Natural killer cell (primary cell): ENCODE data around the gene MPND. TPM values are rescaled to one million over a fixed set of nuclear protein-coding genes. Genes with fewer than 3 reads are reported as not detected.

Experiments used
- ATAC-seq, 3 donors: fragments of 150-1000 bp in 2 of 3; fragments of 200-7000 bp in 1 of 3; cut with Tn5 transposase; 1 replicate in 1 of 3; 2 replicates in 2 of 3; pipeline ENCODE4 v1.10.0; 2021; ENCODE audit warnings: mild to moderate bottlenecking in 2 of 3, moderate library complexity in 2 of 3
- DNase-seq, 2 donors: peaks; one replicate each; pipeline versions ENCODE4 v3.0.0 to v3.0.0-alpha.2; 2013 to 2021; ENCODE audit warnings: mixed read lengths in 1 of 2
- H3K27ac ChIP-seq: one replicate; pipeline ENCODE4 v1.5.1; 2013; ENCODE audit warnings: mild to moderate bottlenecking, low read length
- H3K27me3 ChIP-seq: one replicate; pipeline ENCODE4 v1.6.1; 2013; ENCODE audit warnings: low read length; ENCODE audit not compliant: control insufficient read depth, insufficient read depth
- H3K36me3 ChIP-seq: one replicate; pipeline ENCODE4 v1.6.1; 2013; ENCODE audit warnings: low read length; ENCODE audit not compliant: control insufficient read depth, insufficient read depth
- H3K4me1 ChIP-seq: one replicate; pipeline ENCODE4 v1.6.1; 2013; ENCODE audit warnings: low read length; ENCODE audit not compliant: control insufficient read depth, insufficient read depth
- H3K4me3 ChIP-seq: one replicate; pipeline ENCODE4 v1.5.1; 2013; ENCODE audit warnings: low read length
- H3K9me3 ChIP-seq: one replicate; pipeline ENCODE4 v1.6.1; 2013; ENCODE audit warnings: low read length; ENCODE audit not compliant: control insufficient read depth, insufficient read depth
- H3K27ac Mint-ChIP-seq, 2 donors: one replicate each; pipeline ENCODE4 v1.8.0; 2022; ENCODE audit warnings: mild to moderate bottlenecking in 2 of 2, mixed read lengths in 2 of 2, moderate library complexity in 1 of 2
- H3K27me3 Mint-ChIP-seq, 2 donors: one replicate each; pipeline ENCODE4 v1.8.0; 2022; ENCODE audit warnings: low read depth in 2 of 2, mixed read lengths in 2 of 2
- H3K36me3 Mint-ChIP-seq: one replicate; pipeline ENCODE4 v1.8.0; 2022; ENCODE audit warnings: mixed read lengths
- H3K4me1 Mint-ChIP-seq, 2 donors: one replicate each; pipeline ENCODE4 v1.8.0; 2022; ENCODE audit warnings: mixed read lengths in 2 of 2
- H3K4me3 Mint-ChIP-seq: one replicate; pipeline ENCODE4 v1.8.0; 2022; ENCODE audit warnings: mild to moderate bottlenecking, moderate library complexity, mixed read lengths
- H3K9me3 Mint-ChIP-seq, 2 donors: one replicate each; pipeline ENCODE4 v1.8.0; 2022; ENCODE audit warnings: mixed read lengths in 2 of 2
- CTCF ChIP-seq: fragments of 200-600 bp; IDR thresholded peaks from one replicate; pipeline ENCODE4 v1.8.0; 2022; ENCODE audit warnings: antibody characterized with exemption
- WGBS: methylation state at CpG from one replicate; pipeline ENCODE4 v1.1.7; 2013; ENCODE audit warnings: missing lambda C conversion rate; ENCODE audit not compliant: insufficient coverage; 5-methylcytosine and 5-hydroxymethylcytosine counted together
- intact Hi-C: fragments of 100-400 bp; cut with micrococcal nuclease; formaldehyde crosslinking; loops from one replicate; pipeline ENCODE4 v1.14.2; 2022
- total RNA-seq, 4 donors: library from RNA; stranded (reverse); fragments of 120-200 nt in 1 of 4; gene quantifications; one replicate each; pipeline versions ENCODE4 v1.2.3 to v1.2.4, GENCODE V29; 2013 to 2022

MPND gene
- total RNA-seq, 3 donors from 2014 or later (not counting 1 experiment from before 2014, with no cell fraction given) = 30.4 to 38.4 (median 31.1) TPM

GRCh38 chr19:4357095-4357797 is 13.9 kb downstream of the MPND start:
- H3K4me1 ChIP-seq = peaks cover 7% of the 10 kb centered on the region
- H3K9me3 Mint-ChIP-seq = no peaks in the 10 kb centered on the region
- no peak overlapping the region for H3K27ac ChIP-seq
- ATAC-seq (no peak), DNase-seq (no peak)
- 94% methylated on average over 20 of the region's 23 CpGs for WGBS
- no peaks in the 10 kb centered on the region for H3K27me3 ChIP-seq
- TF ChIP-seq CTCF = no peak
- H3K27ac Mint-ChIP-seq = no peak overlapping the region
- intact Hi-C loops = no loop called here
- no peaks in the 10 kb centered on the region for H3K27me3 Mint-ChIP-seq
- H3K9me3 ChIP-seq = no peaks in the 10 kb centered on the region
- H3K4me3 ChIP-seq = no peak overlapping the region
- peaks cover 27% of the 10 kb centered on the region for H3K36me3 ChIP-seq
- peaks cover 0 to 5% of the 10 kb centered on the region in 2 donors for H3K4me1 Mint-ChIP-seq
- H3K4me3 Mint-ChIP-seq = no peak overlapping the region
- no peaks in the 10 kb centered on the region for H3K36me3 Mint-ChIP-seq

- Histone ChIP-seq H3K27ac (no peak overlapping the region), H3K9me3 (no peaks in the 10 kb centered on the region), H3K27me3 (no peaks in the 10 kb centered on the region), H3K4me1 (peaks cover under 1% of the 10 kb centered on the region), H3K4me3 (no peak overlapping the region), H3K36me3 (peaks cover 34% of the 10 kb centered on the region)
- no peak for ATAC-seq
- Mint-ChIP-seq H3K9me3 (no peaks in the 10 kb centered on the region), H3K27me3 (no peaks in the 10 kb centered on the region), H3K4me3 (no peak overlapping the region), H3K4me1 (no peaks in the 10 kb centered on the region), H3K36me3 (no peaks in the 10 kb centered on the region), H3K27ac (no peak overlapping the region)
- TF ChIP-seq CTCF = no peak
- no peak for DNase-seq
- WGBS = 98% methylated on average over 16 of the region's 16 CpGs
- intact Hi-C loops = no loop called here
These were observed 14.6 kb downstream of the MPND start for GRCh38 chr19:4357921-4358326.

- H3K9me3 Mint-ChIP-seq = no peaks in the 10 kb centered on the region
- peak overlapping the region in 1 of 2 donors; percentile 20 for H3K27ac Mint-ChIP-seq
- Histone ChIP-seq H3K4me3 (no peak overlapping the region), H3K27ac (no peak overlapping the region), H3K27me3 (no peaks in the 10 kb centered on the region), H3K4me1 (no peaks in the 10 kb centered on the region), H3K9me3 (no peaks in the 10 kb centered on the region), H3K36me3 (peaks cover 45% of the 10 kb centered on the region)
- 95% methylated on average over 25 of the region's 25 CpGs for WGBS
- intact Hi-C loops = no loop called here
- no peaks in the 10 kb centered on the region for H3K4me1 Mint-ChIP-seq
- no peak for ATAC-seq
- TF ChIP-seq CTCF = no peak
- H3K4me3 Mint-ChIP-seq = no peak overlapping the region
- no peaks in the 10 kb centered on the region for H3K27me3 Mint-ChIP-seq
- no peaks in the 10 kb centered on the region for H3K36me3 Mint-ChIP-seq
- DNase-seq = no peak
These were observed 15.6 kb downstream of the MPND start for GRCh38 chr19:4358709-4359626.
